BE2C (cell line): Measurements from ENCODE around the gene CYP2W1. TPM values are rescaled to one million over a fixed set of nuclear protein-coding genes. Genes with fewer than 3 reads are reported as not detected.

Experiments
- DNase-seq: peaks from one replicate; pipeline ENCODE4 v3.0.0-alpha.2; 2020
- H3K27me3 ChIP-seq: fragments of 250-450 bp; sonication (Bioruptor Pico); 2 replicates; pipeline ENCODE4 v1.5.1; 2020; ENCODE audit warnings: mild to moderate bottlenecking
- H3K36me3 ChIP-seq: fragments of 250-450 bp; sonication (Bioruptor Pico); 2 replicates; pipeline ENCODE4 v1.5.1; 2020; ENCODE audit warnings: mild to moderate bottlenecking
- H3K4me1 ChIP-seq: fragments of 250-450 bp; sonication (Bioruptor Pico); 2 replicates; pipeline ENCODE4 v1.5.1; 2020
- H3K4me3 ChIP-seq: 2 replicates; pipeline ENCODE4 v1.5.1; 2011; ENCODE audit warnings: low read depth, low read length
- H3K9me3 ChIP-seq: fragments of 250-450 bp; sonication (Bioruptor Pico); 2 replicates; pipeline ENCODE4 v1.5.1; 2020
- polyA plus RNA-seq: library from polyadenylated mRNA; unstranded; fragments of >200 nt; gene quantifications from one replicate; pipeline ENCODE4 v1.2.1, GENCODE V29; 2012; ENCODE audit warnings: low read depth, missing spikeins; ENCODE audit not compliant: insufficient read length, insufficient read depth
- TF ChIP-seq, protein P1 (sequence below): IDR thresholded peaks from 2 replicates; pipeline ENCODE4 v1.5.1; 2012; ENCODE audit warnings: mild to moderate bottlenecking, low read depth, low read length

CYP2W1 gene, protein sequence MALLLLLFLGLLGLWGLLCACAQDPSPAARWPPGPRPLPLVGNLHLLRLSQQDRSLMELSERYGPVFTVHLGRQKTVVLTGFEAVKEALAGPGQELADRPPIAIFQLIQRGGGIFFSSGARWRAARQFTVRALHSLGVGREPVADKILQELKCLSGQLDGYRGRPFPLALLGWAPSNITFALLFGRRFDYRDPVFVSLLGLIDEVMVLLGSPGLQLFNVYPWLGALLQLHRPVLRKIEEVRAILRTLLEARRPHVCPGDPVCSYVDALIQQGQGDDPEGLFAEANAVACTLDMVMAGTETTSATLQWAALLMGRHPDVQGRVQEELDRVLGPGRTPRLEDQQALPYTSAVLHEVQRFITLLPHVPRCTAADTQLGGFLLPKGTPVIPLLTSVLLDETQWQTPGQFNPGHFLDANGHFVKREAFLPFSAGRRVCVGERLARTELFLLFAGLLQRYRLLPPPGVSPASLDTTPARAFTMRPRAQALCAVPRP
- 0.19 TPM for polyA plus RNA-seq

DNA sequence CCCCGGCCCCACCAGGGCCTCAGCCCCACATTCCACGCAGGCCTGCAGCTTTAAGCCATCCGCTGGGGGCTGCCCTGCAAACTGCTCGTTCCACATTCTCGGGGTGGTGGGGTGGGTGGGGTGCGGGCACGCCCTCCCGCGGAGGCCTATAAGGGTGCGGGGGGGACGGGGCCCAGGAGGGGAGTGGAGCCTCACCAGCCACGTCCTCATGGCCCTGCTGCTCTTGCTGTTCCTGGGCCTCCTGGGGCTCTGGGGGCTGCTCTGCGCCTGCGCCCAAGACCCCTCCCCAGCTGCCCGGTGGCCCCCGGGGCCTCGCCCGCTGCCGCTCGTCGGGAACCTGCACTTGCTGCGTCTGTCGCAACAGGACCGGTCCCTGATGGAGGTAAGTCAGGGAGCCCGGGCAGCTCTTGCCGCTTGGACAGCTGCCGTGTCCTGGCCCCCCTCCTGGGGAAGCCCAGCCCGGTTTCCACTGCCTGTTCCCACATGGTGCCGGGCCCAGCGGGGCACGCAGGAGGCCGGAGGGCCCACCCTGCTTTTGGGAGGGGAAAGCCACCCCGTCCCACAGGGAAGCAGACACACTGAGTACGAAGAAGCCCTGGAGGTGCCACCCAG is at the start of gene CYP2W1:
Gene CYP2W1 (plus strand): TSS at position 178 of the 612 bp plus-strand sequence. CDS start 31 bp downstream, at position 209.
- peaks cover 9% of the 10 kb centered on the region for H3K4me1 ChIP-seq
- H3K27me3 ChIP-seq, result no peaks in the 10 kb centered on the region
- no peaks in the 10 kb centered on the region for H3K9me3 ChIP-seq
- TF ChIP-seq, protein P1, sequence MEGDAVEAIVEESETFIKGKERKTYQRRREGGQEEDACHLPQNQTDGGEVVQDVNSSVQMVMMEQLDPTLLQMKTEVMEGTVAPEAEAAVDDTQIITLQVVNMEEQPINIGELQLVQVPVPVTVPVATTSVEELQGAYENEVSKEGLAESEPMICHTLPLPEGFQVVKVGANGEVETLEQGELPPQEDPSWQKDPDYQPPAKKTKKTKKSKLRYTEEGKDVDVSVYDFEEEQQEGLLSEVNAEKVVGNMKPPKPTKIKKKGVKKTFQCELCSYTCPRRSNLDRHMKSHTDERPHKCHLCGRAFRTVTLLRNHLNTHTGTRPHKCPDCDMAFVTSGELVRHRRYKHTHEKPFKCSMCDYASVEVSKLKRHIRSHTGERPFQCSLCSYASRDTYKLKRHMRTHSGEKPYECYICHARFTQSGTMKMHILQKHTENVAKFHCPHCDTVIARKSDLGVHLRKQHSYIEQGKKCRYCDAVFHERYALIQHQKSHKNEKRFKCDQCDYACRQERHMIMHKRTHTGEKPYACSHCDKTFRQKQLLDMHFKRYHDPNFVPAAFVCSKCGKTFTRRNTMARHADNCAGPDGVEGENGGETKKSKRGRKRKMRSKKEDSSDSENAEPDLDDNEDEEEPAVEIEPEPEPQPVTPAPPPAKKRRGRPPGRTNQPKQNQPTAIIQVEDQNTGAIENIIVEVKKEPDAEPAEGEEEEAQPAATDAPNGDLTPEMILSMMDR, result no peak
- DNase-seq, result no peak
- H3K36me3 ChIP-seq, result no peaks in the 10 kb centered on the region
- no peak within 1 kb of the TSS for H3K4me3 ChIP-seq

DNA sequence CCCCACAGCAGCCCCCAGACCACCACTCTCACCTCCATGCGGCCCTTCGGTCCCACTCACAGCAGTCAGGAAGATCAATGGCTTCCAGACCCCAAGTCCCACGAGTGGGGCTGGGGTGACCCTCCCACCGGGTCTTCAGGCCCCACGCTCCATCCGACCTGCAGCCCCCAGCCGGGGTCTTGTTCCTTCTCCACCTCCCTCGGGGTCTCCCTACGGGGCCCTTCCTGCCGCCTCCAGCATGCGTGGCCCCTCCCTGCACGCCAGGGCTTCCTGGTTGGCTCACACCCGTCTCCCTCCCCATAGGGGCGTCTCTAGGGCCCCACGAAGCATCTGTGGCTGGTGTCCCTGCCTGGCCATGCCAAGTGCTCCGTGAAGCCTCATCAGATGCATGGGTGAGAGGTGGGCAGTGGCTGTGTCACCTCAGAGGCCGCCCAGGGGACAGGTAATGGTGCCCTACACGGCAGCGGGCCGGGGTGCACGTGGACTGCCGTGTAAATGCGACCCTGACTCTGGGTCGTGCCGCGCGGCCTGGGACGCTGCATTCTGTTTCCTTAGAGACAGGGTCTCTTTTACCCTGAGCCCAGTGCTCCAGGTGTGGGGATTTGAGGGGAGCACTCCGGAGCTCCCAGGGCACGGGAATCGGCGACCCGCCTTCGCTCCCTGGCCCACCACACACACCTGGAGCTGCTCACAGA is 48.4 kb upstream of the CYP2W1 start:
- TF ChIP-seq, protein P1, result no peak
- Histone ChIP-seq H3K36me3 (no peaks in the 10 kb centered on the region), H3K4me1 (no peaks in the 10 kb centered on the region), H3K4me3 (no peak overlapping the region), H3K9me3 (no peaks in the 10 kb centered on the region), H3K27me3 (no peaks in the 10 kb centered on the region)
- peak; percentile 9 for DNase-seq

DNA sequence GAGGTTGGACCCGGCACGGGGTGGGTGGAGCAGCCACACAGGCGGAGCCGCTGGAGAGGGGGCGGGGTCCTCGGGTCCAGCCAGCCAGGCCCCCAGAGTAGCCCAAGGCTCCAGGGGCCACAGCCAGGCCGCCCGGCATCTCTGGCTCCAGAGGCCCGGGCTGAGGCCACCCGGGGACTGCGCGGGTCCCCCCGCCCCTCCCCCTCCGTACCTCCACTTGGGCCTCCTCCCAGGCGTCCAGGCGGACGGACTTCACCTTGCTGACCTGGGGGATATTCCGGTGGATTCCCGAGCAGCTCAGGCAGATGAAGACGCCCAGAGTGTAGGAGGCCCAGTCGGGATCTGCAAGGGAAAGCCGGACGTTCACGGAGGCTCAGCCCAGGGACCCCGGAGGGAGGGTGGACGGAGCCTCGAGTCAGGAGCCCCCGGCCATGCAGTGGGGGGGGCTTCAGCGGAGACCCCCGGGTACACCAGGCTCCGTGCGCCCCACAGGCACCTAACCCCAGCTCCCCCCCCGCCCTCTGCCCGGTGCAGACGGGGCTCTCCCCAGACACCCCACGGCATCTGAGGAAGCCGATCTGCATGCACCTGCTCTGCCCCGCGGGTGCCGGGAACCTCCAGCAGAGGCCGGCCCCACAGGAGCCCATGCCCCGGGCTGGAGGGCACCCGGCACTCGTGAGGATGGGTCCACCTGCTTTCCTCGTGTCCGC is 47.7 kb upstream of the CYP2W1 start:
- no peaks in the 10 kb centered on the region for H3K36me3 ChIP-seq
- TF ChIP-seq, protein P1, result no peak
- DNase-seq, result peak; percentile 5
- no peak overlapping the region for H3K4me3 ChIP-seq
- H3K27me3 ChIP-seq, result no peaks in the 10 kb centered on the region
- H3K4me1 ChIP-seq, result no peaks in the 10 kb centered on the region
- H3K9me3 ChIP-seq, result no peaks in the 10 kb centered on the region; the same call in 1 of the 2 replicates

DNA sequence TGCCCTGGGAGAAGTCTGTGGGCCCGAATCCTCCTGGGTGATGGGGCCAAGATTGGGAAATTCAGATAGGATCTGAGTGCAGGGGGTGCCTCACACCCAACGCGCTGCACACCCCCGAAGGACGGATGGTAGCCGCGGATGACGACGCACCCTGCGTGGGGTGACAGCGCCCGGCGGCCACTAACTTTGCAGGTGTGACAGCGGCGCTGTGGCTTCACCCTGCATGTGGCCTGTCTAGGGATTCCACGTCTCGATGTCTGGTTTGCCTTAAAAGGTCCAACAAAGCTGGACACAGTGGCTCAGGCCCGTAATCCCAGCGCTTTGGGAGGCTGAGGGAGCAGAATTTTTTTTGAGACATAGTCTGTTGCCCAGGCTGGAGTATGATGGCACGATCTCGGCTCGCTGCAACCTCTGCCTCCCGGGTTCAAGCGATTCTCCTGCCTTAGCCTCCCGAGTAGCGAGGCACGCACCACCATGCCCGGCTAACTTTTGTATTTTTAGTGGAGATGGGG is 47.1 kb upstream of the CYP2W1 start:
- H3K4me3 ChIP-seq, result no peak overlapping the region
- TF ChIP-seq, protein P1, result no peak
- DNase-seq, result peak; percentile 4

DNA sequence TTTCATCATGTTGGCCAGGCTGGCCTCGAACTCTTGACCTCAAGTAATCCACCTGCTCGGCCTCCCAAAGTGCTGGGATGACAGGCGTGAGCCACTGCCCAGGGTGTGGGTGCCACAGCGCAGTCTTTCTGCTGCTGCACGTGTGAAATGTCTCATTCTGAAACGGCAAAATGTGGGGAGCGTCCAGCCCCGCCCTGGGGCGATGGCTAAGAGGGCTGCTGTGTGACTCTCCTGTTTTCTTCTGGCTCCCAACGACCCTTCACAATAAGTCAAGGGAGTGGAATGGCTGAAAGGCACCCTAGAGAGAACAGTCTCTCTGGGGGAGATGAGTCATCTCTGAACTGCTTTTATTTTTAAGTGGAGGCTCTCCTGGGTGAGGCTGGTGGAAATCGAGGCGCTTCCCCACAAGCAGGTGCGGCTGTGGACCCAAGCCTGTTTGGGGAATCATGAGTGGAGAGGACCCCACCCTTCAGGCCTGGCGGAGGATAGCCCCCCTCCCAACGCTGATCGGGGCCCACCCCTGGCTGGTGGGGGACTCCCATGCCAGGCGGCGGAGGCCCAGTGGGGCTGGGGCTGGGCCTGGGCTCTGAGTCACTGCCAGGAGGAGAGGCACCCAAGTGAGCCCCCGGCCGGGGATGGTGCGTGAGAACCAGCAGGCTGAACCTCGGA is 46.5 kb upstream of the CYP2W1 start:
- H3K4me3 ChIP-seq, result no peak overlapping the region
- H3K36me3 ChIP-seq, result no peaks in the 10 kb centered on the region
- H3K9me3 ChIP-seq, result no peaks in the 10 kb centered on the region; the same call in 1 of the 2 replicates
- no peaks in the 10 kb centered on the region for H3K4me1 ChIP-seq
- DNase-seq, result no peak
- H3K27me3 ChIP-seq, result no peaks in the 10 kb centered on the region
- TF ChIP-seq, protein P1, result no peak

More for the DNA sequence above, 47.1 kb upstream of the CYP2W1 start:
- no peaks in the 10 kb centered on the region for H3K36me3 ChIP-seq
- no peaks in the 10 kb centered on the region for H3K27me3 ChIP-seq
- no peaks in the 10 kb centered on the region for H3K4me1 ChIP-seq
- H3K9me3 ChIP-seq, result no peaks in the 10 kb centered on the region; the same call in 1 of the 2 replicates
